CD4-positive, alpha-beta T cell treated with Interleukin-21 for 1 hour (primary cell): ENCODE results near the gene MRPS2.
A peak's percentile ranks its signal among the peaks of the same experiment; 100 is the strongest.
"Not testable (repeated sequence)": the region's sequence is repeated elsewhere in the genome, so short reads cannot be mapped to it uniquely, and the experiment has no call there.

Experiments used
- DNase-seq: peaks from one replicate; pipeline ENCODE4 v3.0.0-alpha.2; 2020

Gene MRPS2

DNA sequence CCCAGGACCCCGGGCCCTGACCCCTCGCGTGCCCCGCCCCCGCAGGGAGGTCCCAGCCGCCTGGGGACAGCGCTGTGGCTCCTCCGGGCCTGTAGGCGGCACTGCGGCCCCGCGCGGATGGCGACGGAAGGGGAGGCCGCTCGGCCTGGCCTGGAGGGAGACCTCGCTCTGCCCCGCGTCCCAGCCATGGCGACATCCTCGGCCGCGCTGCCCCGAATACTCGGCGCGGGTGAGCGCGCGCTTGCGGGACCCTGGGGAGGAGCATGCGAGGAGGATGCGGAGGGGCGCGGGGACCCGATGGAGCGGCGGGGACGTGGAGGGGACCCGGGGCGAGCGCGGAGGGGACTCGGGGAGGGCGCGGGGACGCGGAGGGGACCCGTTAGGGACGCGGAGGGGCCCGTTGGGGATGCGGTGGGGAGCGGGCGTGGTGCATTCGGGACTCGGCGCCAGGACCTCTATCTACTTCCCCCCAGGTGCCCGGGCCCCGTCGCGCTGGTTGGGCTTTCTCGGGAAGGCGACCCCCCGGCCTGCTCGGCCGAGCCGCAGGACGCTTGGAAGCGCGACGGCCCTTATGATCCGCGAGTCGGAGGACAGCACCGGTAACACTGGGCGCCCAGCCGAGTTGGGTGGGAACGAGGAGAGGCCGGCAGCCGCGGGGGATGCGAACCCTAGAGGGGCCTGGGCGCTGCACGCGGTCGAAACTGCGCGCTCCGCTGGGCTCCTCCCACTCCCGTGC, at the start of gene MRPS2:
Gene MRPS2 (plus strand): TSS at position 158 of the 736 bp plus-strand sequence. CDS start 29 bp downstream, at position 187.
- DNase-seq = peak; percentile 90

- DNase-seq = no peak
These were observed 49.5 kb upstream of the MRPS2 start for GRCh38 chr9:135450956-135451355.

GRCh38 chr9:135451909-135452308, 48.6 kb upstream of the MRPS2 start:
- DNase-seq = not testable (repeated sequence)

GRCh38 chr9:135454737-135455136, 45.7 kb upstream of the MRPS2 start:
- DNase-seq = no peak

DNA sequence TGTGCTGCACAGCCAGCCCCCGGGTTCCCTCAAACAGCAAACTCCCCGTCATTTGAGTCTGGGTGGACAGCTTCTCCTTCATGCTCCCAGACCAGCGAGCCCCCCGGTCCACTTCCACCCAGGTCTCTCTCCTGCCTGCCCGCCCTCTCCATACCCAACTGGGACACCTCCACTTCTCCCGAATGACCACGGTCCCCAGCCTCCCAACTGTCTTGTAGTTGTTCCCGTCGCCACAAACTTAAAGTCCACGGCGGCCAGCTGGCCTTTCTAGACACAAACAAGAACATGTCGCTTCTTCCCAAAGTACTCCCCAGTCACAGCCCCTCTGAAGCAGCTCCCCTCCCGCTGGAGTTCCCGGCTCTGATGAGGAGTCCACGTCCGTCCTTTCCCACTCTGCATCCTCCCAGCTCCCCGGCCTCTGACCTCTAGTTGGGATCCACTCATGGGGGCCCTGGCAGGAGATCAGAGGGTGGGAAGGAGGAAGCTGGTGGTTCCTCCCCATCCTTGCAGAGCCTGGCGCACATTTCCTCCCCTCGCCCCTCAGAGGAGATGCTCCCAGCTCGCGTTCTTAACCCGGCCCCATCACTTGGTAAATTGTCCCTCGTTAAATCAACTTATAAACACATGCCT, 45.0 kb upstream of the MRPS2 start:
- no peak for DNase-seq

DNA sequence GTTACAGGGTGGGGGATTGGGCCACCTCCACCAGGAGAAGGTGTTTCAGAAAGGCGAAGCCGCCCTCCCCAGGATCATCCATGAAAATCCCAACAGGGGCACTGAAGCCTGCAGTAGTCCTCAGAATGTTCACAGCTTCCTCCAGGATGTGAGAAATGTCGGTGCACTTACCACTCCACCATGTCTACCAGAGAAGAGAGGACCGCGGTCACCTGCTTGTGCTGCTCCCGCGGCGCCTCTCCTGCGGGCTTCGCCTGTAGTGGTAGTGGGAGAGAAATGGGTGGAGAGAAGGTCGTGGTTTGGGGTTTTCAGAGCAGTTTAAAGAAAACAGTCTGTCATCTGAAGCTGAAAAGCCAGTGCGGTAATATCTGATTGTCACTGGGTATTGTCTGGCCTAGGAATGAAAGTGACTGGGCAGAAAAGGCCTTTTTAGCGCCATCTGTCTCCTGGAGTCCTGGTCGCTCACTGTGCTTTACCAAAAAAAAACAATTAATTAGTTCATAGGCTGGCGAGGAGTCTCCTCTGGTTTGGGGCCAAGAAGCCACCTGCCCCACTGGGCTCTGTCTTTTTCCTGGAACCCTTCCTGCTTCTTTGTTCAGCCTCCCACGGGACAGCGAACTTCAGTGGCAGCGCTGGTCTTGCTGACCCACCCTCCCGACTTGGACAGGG, 43.9 kb upstream of the MRPS2 start:
- no peak for DNase-seq

DNA sequence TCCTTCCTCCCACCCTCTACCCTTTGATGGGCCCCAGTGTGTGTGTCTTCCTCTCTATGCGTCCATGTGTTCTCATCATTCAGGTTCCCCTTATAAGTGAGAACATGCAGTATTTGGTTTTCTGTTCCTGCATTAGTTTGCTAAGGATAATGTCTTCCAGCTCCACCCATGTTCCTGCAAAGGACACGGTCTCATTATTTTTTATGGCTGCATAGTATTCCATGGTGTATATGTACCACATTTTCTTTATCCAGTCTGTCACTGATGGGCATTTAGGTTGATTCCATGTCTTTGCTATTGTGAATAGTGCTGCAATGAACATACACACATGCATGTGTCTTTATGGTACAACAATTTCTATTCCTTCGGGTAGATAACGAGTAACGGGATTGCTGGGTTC, 42.0 kb upstream of the MRPS2 start:
- DNase-seq = not testable (repeated sequence)

- DNase-seq = no peak
These were observed 38.5 kb upstream of the MRPS2 start for GRCh38 chr9:135461936-135462335.

GRCh38 chr9:135463140-135463539, 37.3 kb upstream of the MRPS2 start:
- no peak for DNase-seq

GRCh38 chr9:135464181-135464580, 36.3 kb upstream of the MRPS2 start:
- DNase-seq = no peak

- DNase-seq = peak; percentile 37
These were observed 31.5 kb upstream of the MRPS2 start for GRCh38 chr9:135468854-135469521.

- no peak for DNase-seq
These were observed 28.5 kb upstream of the MRPS2 start for GRCh38 chr9:135471791-135472640.

DNA sequence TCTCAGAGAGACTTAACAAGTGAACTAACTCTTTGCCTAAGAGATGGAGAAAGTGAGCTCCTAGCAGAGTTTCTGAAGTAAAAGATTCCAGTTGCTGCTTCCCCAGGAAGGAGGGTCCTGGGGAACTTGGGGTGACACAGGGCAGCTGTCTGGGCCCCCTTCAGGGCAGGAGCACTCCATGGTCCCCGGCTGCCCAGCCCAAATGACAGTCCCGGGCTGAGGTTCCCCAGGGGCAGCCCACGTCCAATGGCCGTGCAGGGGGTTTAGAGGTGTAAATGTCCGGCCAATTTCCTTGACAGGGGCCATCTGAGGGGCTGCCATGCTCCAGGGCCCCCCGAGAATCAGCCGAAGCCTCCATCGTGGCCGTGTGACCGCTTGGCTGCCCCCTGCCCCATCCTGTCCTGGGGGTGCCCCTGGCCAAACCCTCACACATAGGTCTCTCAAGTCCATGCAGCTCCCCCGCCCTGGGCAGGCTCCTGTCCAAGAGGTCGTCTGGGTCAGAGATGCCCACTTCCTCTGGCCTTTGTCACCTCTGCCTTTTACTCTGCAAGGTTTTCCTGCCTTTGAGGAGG, 26.4 kb upstream of the MRPS2 start:
- DNase-seq = no peak

DNA sequence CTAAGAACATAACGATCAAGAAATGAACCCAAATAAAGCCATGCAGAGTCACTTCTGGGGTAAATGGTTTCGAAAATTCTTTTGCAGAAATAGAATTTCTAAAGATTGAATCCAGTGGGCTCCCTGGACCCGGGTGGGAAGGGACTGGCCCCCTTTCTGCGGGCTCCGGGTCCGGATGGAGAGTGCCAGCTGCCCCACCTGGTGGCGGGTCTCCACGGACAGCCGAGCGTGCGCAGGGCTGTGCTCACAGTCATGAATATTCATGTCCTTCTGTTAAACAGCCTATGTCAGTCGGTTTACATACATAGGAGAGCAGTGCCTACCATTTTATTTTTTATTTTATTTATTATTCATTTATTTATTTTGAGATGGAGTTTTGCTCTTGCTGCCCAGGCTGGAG, 25.6 kb upstream of the MRPS2 start:
- no peak for DNase-seq

DNA sequence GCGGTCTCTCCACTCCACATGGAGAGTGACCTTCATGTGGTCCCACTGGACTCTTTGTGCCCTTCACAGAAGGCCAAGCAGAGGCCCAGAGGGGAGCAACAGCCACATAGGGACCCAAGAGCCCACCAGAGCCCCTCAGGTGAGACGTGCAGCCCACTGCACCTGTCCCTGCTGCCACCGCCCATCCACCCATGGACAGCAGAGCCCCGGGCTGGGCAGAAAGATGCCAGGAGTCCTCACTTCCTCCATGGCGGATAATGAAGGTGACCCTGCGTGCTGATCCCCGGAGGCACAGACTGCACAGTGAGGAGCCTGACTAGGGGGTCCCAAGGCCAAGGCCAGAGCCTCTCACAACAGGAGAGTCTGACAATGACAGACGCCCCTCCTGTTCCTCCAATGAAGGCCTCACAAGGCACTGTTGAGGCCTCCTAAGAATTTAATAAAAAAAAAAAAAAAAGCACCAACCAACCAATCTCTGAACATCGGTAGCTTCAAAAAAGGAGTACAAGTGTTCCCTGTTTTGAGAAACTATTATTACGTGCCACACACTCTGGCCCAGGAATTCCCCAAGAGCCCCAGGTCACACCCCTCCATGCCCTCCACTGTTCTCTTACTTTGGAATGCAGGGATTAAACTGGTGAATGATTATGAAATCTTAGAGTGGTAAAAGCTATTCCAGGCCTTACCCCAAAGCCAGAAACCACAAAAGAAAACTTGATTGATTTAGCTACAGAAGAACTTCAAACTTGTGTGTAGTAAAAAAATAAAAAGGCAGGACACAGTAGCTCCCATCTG, 23.7 kb upstream of the MRPS2 start:
- DNase-seq = no peak

- no peak for DNase-seq
These were observed 22.3 kb upstream of the MRPS2 start for GRCh38 chr9:135478191-135478590.

GRCh38 chr9:135478829-135479468, 21.5 kb upstream of the MRPS2 start:
- DNase-seq = no peak

- DNase-seq = no peak
These were observed 20.9 kb upstream of the MRPS2 start, which contains the start of gene PPP1R26 for GRCh38 chr9:135479469-135480052. TSS of gene PPP1R26 (plus strand) at chr9:135479782. CDS start at chr9:135484511, 4,729 bp downstream.

- no peak for DNase-seq
These were observed 20.2 kb upstream of the MRPS2 start for GRCh38 chr9:135480071-135480939.
